Ascending aorta (tissue), 2 donors: Measurements from ENCODE around the gene NPM1. TPM values are rescaled to one million over a fixed set of nuclear protein-coding genes. Genes with fewer than 3 reads are reported as not detected.
A peak's percentile ranks its signal among the peaks of the same experiment; 100 is the strongest.

Experiments
- DNase-seq, 2 donors: peaks; one replicate each; pipeline ENCODE4 v3.0.0-alpha.2; 2019; ENCODE audit warnings: low spot score in 2 of 2
- H3K27ac ChIP-seq, 2 donors: fragments of 200-600 bp; sonication (generic); one replicate each; pipeline ENCODE4 v1.5.1; 2016 to 2017; ENCODE audit warnings: mild to moderate bottlenecking in 1 of 2
- H3K27me3 ChIP-seq: fragments of 200-600 bp; sonication (generic); one replicate; pipeline ENCODE4 v1.5.1; 2017
- H3K36me3 ChIP-seq, 2 donors: fragments of 200-600 bp; sonication (generic); one replicate each; pipeline ENCODE4 v1.5.1; 2016
- H3K4me1 ChIP-seq, 2 donors: fragments of 200-600 bp; sonication (generic); one replicate each; pipeline ENCODE4 v1.5.1; 2016 to 2017; ENCODE audit warnings: mild to moderate bottlenecking in 1 of 2
- H3K4me3 ChIP-seq, 2 donors: fragments of 200-600 bp; sonication (generic); one replicate each; pipeline ENCODE4 v1.5.1; 2016 to 2017; ENCODE audit warnings: mild to moderate bottlenecking in 1 of 2
- H3K9me3 ChIP-seq, 2 donors: fragments of 200-600 bp; sonication (generic); one replicate each; pipeline ENCODE4 v1.5.1; 2016
- intact Hi-C: fragments of 100-400 bp; cut with DNase I; formaldehyde crosslinking; loops from one replicate; pipeline ENCODE4 v1.15.1; 2023
- total RNA-seq: library from RNA; depleted of rRNA; stranded (reverse); fragments of >200 nt; gene quantifications from one replicate; pipeline ENCODE4 v1.1.0, GENCODE V29; 2016
- TF ChIP-seq, protein P1 (sequence below), 3 experiments: fragments of 200-600 bp in 2 of 3; fragments of 450-650 bp in 1 of 3; sonication (generic) in 2 of 3; IDR thresholded peaks; one replicate each; pipeline ENCODE4 v1.5.1; 2016 to 2019; ENCODE audit warnings: antibody characterized with exemption in 3 of 3, mild to moderate bottlenecking in 1 of 3, moderate library complexity in 1 of 3

Gene NPM1
- total RNA-seq, 1 donor from 2014 or later = 269 TPM

- H3K9me3 ChIP-seq = no peaks in the 10 kb centered on the region
- intact Hi-C loops = no loop called here
- DNase-seq = no peak
- TF ChIP-seq, protein P1, sequence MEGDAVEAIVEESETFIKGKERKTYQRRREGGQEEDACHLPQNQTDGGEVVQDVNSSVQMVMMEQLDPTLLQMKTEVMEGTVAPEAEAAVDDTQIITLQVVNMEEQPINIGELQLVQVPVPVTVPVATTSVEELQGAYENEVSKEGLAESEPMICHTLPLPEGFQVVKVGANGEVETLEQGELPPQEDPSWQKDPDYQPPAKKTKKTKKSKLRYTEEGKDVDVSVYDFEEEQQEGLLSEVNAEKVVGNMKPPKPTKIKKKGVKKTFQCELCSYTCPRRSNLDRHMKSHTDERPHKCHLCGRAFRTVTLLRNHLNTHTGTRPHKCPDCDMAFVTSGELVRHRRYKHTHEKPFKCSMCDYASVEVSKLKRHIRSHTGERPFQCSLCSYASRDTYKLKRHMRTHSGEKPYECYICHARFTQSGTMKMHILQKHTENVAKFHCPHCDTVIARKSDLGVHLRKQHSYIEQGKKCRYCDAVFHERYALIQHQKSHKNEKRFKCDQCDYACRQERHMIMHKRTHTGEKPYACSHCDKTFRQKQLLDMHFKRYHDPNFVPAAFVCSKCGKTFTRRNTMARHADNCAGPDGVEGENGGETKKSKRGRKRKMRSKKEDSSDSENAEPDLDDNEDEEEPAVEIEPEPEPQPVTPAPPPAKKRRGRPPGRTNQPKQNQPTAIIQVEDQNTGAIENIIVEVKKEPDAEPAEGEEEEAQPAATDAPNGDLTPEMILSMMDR (IDR thresholded peaks at IDR 0.05) = peak in 2 of 3 experiments; percentile 32
- no peaks in the 10 kb centered on the region for H3K27me3 ChIP-seq
- no peak overlapping the region for H3K27ac ChIP-seq
- H3K4me1 ChIP-seq = peaks cover 0 to 16% of the 10 kb centered on the region in 2 donors
- H3K36me3 ChIP-seq = peaks cover 27 to 56% of the 10 kb centered on the region in 2 donors
- no peak overlapping the region for H3K4me3 ChIP-seq
Observed at GRCh38 chr5:171405615-171406014, 18.0 kb downstream of the NPM1 start.

DNA sequence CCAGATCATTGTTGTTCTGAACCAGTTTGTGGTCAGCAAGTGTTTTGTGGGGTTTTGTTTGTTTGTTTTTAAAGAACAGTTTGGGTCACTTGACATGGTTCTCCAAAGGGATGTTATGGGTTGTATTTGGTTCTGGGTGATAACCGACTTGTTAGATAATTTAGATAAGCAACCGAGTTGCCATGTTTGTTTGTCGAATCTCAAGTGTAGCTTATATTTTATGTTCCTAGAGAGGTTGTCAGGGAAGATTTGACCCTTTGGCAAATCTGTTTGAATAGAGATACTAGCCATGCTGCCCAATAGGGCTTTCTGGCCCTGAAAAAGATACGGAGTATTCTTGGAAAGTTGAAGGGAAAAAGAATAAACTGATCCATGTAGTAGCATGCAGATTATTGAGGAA, 19.6 kb downstream of the NPM1 start:
- H3K4me3 ChIP-seq = no peak overlapping the region
- H3K27me3 ChIP-seq = no peaks in the 10 kb centered on the region
- intact Hi-C loops = no loop called here
- H3K4me1 ChIP-seq = peaks cover 0 to 23% of the 10 kb centered on the region in 2 donors
- DNase-seq = no peak
- H3K27ac ChIP-seq = no peak overlapping the region
- H3K9me3 ChIP-seq = no peaks in the 10 kb centered on the region
- peaks cover 15 to 43% of the 10 kb centered on the region in 2 donors for H3K36me3 ChIP-seq
- TF ChIP-seq, protein P1 (IDR thresholded peaks at IDR 0.05) = no peak

GRCh38 chr5:171409164-171410136, 21.8 kb downstream of the NPM1 start:
- Histone ChIP-seq H3K4me3 (no peak overlapping the region), H3K36me3 (peaks cover 15 to 53% of the 10 kb centered on the region in 2 donors), H3K27ac (peak overlapping the region in 1 of 2 donors; percentile 47), H3K27me3 (no peaks in the 10 kb centered on the region), H3K4me1 (peaks cover 0 to 23% of the 10 kb centered on the region in 2 donors), H3K9me3 (no peaks in the 10 kb centered on the region)
- intact Hi-C loops = loop anchor here (10.0 kb wide), 4 partner anchors 255 to 775 kb away; partner anchors contain the start of genes FBXW11 and STK10
- TF ChIP-seq, protein P1 (IDR thresholded peaks at IDR 0.05) = no peak
- no peak for DNase-seq

DNA sequence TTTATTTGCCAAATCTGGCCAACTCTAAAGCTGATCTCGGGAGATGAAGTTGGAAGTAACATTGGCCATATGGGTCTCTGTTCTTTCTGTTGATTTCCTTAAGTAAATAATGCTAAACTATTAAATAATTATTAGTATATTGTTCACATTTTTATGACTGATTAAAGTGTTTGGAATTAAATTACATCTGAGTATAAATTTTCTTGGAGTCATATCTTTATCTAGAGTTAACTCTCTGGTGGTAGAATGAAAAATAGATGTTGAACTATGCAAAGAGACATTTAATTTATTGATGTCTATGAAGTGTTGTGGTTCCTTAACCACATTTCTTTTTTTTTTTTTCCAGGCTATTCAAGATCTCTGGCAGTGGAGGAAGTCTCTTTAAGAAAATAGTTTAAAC, 22.5 kb downstream of the NPM1 start:
- H3K27ac ChIP-seq = peak overlapping the region in 1 of 2 donors; percentile 47
- H3K9me3 ChIP-seq = no peaks in the 10 kb centered on the region
- peaks cover 15 to 49% of the 10 kb centered on the region in 2 donors for H3K36me3 ChIP-seq
- intact Hi-C loops = loop anchor here (10.0 kb wide), 4 partner anchors 255 to 775 kb away; partner anchors contain the start of genes FBXW11 and STK10
- no peaks in the 10 kb centered on the region for H3K27me3 ChIP-seq
- TF ChIP-seq, protein P1 (IDR thresholded peaks at IDR 0.05) = no peak
- no peak for DNase-seq
- no peak overlapping the region for H3K4me3 ChIP-seq
- peaks cover 0 to 23% of the 10 kb centered on the region in 2 donors for H3K4me1 ChIP-seq

- no peak for DNase-seq
- no peaks in the 10 kb centered on the region for H3K9me3 ChIP-seq
- H3K4me3 ChIP-seq = no peak overlapping the region
- TF ChIP-seq, protein P1 (IDR thresholded peaks at IDR 0.05) = no peak
- intact Hi-C loops = loop anchor here (10.0 kb wide), 4 partner anchors 253 to 773 kb away; partner anchors contain the start of genes FBXW11 and STK10
- no peak overlapping the region for H3K27ac ChIP-seq
- H3K27me3 ChIP-seq = no peaks in the 10 kb centered on the region
- peaks cover 0 to 23% of the 10 kb centered on the region in 2 donors for H3K4me1 ChIP-seq
- peaks cover 6 to 34% of the 10 kb centered on the region in 2 donors for H3K36me3 ChIP-seq
Observed at GRCh38 chr5:171412186-171412585, 24.5 kb downstream of the NPM1 start.
